Pancreas (tissue), 10 donors: Measurements from ENCODE around the gene C1QL1. TPM values are rescaled to one million over a fixed set of nuclear protein-coding genes. Genes with fewer than 3 reads are reported as not detected.
A peak's percentile ranks its signal among the peaks of the same experiment; 100 is the strongest.

ENCODE experiments used
- ATAC-seq, 4 donors: fragments of 200-7000 bp; cut with Tn5 transposase; one replicate each; pipeline versions ENCODE4 v1.8.0 to v1.9.1; 2020; ENCODE audit warnings: mild to moderate bottlenecking in 4 of 4, moderate library complexity in 4 of 4
- DNase-seq, 6 donors: peaks; one replicate each; pipeline ENCODE4 v3.0.0-alpha.2; 2020
- FAIRE-seq: peaks from 2 replicates; lab custom pipeline; 2012; peaks lifted over from hg19 to GRCh38; lab: Jason Lieb, UNC
- H3K27ac ChIP-seq, 4 donors: fragments of 200-600 bp; sonication (generic); 1 replicate in 3 of 4; 2 replicates in 1 of 4; pipeline versions ENCODE4 v1.5.0 to v1.8.0; 2020
- H3K27me3 ChIP-seq, 4 donors: fragments of 200-600 bp; one replicate each; pipeline ENCODE4 v1.8.0; 2021
- H3K36me3 ChIP-seq, 3 donors: fragments of 200-600 bp; sonication (generic) in 1 of 3; one replicate each; pipeline versions ENCODE4 v1.5.0 to v1.8.0; 2020 to 2021
- H3K4me1 ChIP-seq, 3 donors: fragments of 200-600 bp; one replicate each; pipeline ENCODE4 v1.8.0; 2021
- H3K4me3 ChIP-seq, 4 donors: fragments of 200-600 bp; sonication (generic) in 2 of 4; one replicate each; pipeline versions ENCODE4 v1.5.0 to v1.8.0; 2020 to 2021
- H3K9me3 ChIP-seq, 4 donors: fragments of 200-600 bp; one replicate each; pipeline ENCODE4 v1.8.0; 2021
- CTCF ChIP-seq, 4 donors: fragments of 200-600 bp; sonication (generic) in 3 of 4; IDR thresholded peaks; one replicate each; pipeline versions ENCODE4 v1.5.0 to v1.8.0; 2021; ENCODE audit warnings: antibody characterized with exemption in 4 of 4
- WGBS, 2 donors: extraction: QIAGEN DNeasy Blood & Tissue Kit; methylation state at CpG; one replicate each; pipeline ENCODE4 v1.1.7; 2013; 5-methylcytosine and 5-hydroxymethylcytosine counted together
- intact Hi-C, 3 donors: fragments of 100-400 bp; cut with DNase I; formaldehyde crosslinking; loops; one replicate each; pipeline versions ENCODE4 v1.11.1 to v1.14.2; 2022
- polyA plus RNA-seq, 2 donors: library from polyadenylated mRNA; stranded (reverse); fragments of 200-250 nt; gene quantifications; one replicate each; pipeline ENCODE4 v1.2.3, GENCODE V29; 2013
- total RNA-seq, 6 donors: library from RNA; stranded (reverse); fragmentation: NEBNext Ultra II Directional in 4 of 6; extraction: Animal tissue kit (Norgen Biotek cat#: 25700) in 4 of 6; gene quantifications; one replicate each; pipeline versions ENCODE4 v1.2.1 to v1.2.4, GENCODE V29; 2021 to 2023
- donor health status: healthy with polysubstance abuse.
- donor health status: DM: no; HTN: no; CAD: no; lungs with moderate emphysema.
- donor health status: DM: no; HTN: no; CAD: no.
- donor health status: control.
- donor health status: control.
- donor health status: Bipolar disorder and iron deficiency.
- donor health status: DM: yes; HTN: yes; CAD: no.
- donor health status: DM: no; HTN: no; CAD: no.
- donor health status: DM: no; HTN: no; CAD: no.
- donor health status: DM: yes; HTN: yes; CAD: no.

Gene C1QL1
- total and polyA plus RNA-seq, 8 donors: 0.92 to 29.3 (median 3.5) TPM

DNA sequence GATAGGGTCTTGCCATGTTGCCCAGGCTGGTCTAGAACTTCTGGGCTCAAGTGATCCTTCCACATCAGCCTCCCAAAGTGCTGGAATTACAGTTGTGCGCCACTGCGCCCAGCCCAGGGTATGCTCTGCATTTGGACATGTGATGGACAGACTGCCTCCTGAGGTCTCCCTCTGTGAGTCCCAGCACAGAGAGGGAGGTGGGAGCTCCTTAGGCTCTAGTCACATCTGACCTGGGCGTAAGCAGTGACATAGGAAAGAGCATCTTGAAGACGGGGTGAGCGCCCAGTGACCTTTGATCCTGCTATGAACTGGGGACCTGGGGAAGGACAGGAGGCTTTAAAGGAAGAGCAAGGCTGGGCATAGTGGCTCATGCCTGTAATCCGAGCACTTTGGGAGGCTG lies 50.6 kb downstream of the C1QL1 start:
- WGBS, 2 donors: 77 to 80% methylated on average over 6 of the region's 6 CpGs
- TF ChIP-seq CTCF (IDR thresholded peaks at IDR 0.05): no peak
- H3K27ac ChIP-seq: peak overlapping the region; percentile 65 to 81 (median 68)

GRCh38 chr17:44916781-44917241 lies 51.3 kb downstream of the C1QL1 start:
- intact Hi-C loops: loop anchor here in 1 of 3 donors (10.0 kb wide), 1 partner anchor 178 kb away; no protein-coding TSS in a partner anchor
- no peaks in the 10 kb centered on the region for H3K4me1 ChIP-seq
- H3K9me3 ChIP-seq: no peaks in the 10 kb centered on the region
- peak in 5 of 6 donors; percentile 43 to 90 (median 72) for DNase-seq
- H3K4me3 ChIP-seq: no peak overlapping the region
- ATAC-seq: peak; percentile 55 to 72 (median 65)
- 48 to 49% methylated on average over 10 of the region's 10 CpGs for WGBS, 2 donors
- no peaks in the 10 kb centered on the region for H3K27me3 ChIP-seq
- peak overlapping the region; percentile 65 to 81 (median 68) for H3K27ac ChIP-seq
- no peak for FAIRE-seq
- TF ChIP-seq CTCF (IDR thresholded peaks at IDR 0.05): no peak
- H3K36me3 ChIP-seq: no peaks in the 10 kb centered on the region

More for the DNA sequence above, 50.6 kb downstream of the C1QL1 start:
- Histone ChIP-seq H3K4me1 (no peaks in the 10 kb centered on the region), H3K36me3 (no peaks in the 10 kb centered on the region), H3K4me3 (no peak overlapping the region), H3K9me3 (no peaks in the 10 kb centered on the region), H3K27me3 (no peaks in the 10 kb centered on the region)
- no peak for DNase-seq
- FAIRE-seq: no peak
- ATAC-seq: no peak
- intact Hi-C loops: loop anchor here in 1 of 3 donors (10.0 kb wide), 1 partner anchor 177 kb away; no protein-coding TSS in a partner anchor

DNA sequence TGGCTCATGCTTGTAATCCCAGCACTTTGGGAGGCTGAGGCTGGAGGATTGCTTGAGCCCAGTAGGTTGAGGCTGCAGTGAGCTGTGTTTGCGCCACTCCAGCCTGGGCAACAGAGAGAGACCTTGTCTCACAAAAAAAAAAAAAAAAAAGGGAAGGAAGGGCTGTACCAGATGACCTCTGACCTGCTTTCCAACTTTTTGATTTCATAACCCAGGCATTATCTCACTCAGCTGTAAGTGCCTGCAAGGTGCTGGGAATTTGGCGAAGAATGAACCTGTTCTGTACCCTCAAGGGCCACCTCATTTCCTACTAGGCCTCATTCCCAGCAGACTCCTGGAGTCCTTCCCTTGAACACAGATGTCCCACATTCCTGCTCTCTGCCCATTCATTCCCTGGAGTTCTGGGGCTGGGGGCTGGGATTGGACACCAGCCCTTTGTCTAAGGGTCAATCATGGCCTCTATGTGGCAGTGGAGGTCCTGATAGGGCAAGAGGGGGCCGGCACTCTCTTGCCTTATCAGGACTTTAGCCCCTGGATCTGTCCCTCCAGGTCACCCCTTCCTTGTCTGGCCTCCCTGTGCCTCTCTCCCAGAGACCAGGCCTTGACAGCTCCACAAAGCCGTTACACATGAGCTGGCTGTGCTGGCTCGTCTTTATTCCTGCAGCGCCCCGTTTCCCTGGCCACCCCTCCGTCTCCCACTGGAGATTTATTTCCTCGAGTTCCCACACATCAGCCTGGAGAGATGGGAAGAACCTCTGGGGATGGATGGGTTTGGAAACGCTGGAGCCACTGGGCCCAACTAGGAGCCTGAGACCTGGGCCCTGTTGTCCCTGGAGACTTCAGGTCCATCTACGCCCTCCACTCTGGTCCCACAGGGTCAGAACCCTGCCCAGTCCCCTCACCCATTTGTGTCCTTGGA lies 52.0 kb downstream of the C1QL1 start:
- WGBS, 2 donors: 62 to 65% methylated on average over 11 of the region's 11 CpGs
- no peak for DNase-seq
- no peak for TF ChIP-seq CTCF (IDR thresholded peaks at IDR 0.05)
- ATAC-seq: peak in 2 of 4 donors; percentile 6 to 8
- Histone ChIP-seq H3K27ac (peak overlapping the region; percentile 65 to 81 (median 68)), H3K27me3 (no peaks in the 10 kb centered on the region), H3K9me3 (no peaks in the 10 kb centered on the region), H3K4me3 (no peak overlapping the region), H3K4me1 (peaks cover 0 to 2% (median 0%) of the 10 kb centered on the region in 3 donors), H3K36me3 (no peaks in the 10 kb centered on the region)
- intact Hi-C loops: loop anchor here in 1 of 3 donors (10.0 kb wide), 1 partner anchor 179 kb away; no protein-coding TSS in a partner anchor
- no peak for FAIRE-seq

GRCh38 chr17:44915321-44915726 lies 52.8 kb downstream of the C1QL1 start, which contains the start of gene GFAP:
TSS of gene GFAP (minus strand) at chr17:44915500. CDS start at chr17:44915486, 14 bp downstream.
- no peaks in the 10 kb centered on the region for H3K9me3 ChIP-seq
- intact Hi-C loops: loop anchor here in 1 of 3 donors (10.0 kb wide), 1 partner anchor 179 kb away; no protein-coding TSS in a partner anchor
- no peak for TF ChIP-seq CTCF (IDR thresholded peaks at IDR 0.05)
- DNase-seq: peak in 1 of 6 donors; percentile 58
- no peaks in the 10 kb centered on the region for H3K36me3 ChIP-seq
- no peak for FAIRE-seq
- H3K27me3 ChIP-seq: no peaks in the 10 kb centered on the region
- H3K4me1 ChIP-seq: peaks cover 0 to 4% (median 0%) of the 10 kb centered on the region in 3 donors
- 68 to 79% methylated on average over 16 to 17 of the region's 17 CpGs for WGBS, 2 donors
- H3K4me3 ChIP-seq: no peak within 1 kb of the TSS
- peak within 1 kb of the TSS; percentile 65 to 81 (median 68) for H3K27ac ChIP-seq
- ATAC-seq: no peak
